ENCODE measurements around the gene TNFRSF11A.

TNFRSF11A gene

DNA sequence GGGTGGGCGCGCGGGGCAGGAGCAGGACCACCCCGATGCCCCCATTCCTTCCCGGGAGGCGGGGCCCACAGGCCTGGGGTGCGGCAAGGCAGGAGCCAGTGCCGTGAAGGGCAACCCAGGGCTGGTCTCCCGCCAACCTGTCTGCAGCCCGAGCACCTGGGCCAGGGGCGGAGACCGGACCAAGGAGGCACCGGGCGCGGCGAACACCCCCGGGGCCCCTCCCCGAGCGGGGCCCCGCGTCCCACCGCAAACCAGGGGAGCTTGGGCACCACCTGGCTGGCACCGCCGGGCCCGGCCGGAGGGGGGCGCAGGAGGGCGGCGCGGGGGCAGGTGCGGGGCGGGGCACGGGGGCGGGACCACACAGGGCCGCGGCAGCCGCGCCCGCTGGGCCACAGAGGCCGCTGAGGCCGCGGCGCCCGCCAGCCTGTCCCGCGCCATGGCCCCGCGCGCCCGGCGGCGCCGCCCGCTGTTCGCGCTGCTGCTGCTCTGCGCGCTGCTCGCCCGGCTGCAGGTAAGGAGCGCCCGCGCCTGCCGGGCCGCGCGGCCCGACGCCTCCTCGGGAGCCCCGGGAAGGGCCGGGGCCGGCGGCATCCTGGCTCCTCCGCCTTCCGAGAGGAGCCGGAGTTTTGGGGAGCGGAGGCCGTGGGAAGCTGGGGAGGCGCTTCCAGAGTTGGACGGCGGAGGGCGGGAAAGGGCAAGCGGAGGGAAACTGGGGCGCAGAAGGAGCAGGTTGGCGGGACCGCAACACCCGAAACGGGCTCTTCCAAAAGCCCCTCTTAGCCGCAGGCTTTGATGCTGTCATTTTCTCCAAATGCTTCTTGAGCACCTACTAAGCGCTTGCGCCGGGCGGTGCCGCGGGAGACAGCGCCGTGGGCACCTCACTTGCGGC lies at the start of gene TNFRSF11A:
TSS of gene TNFRSF11A (plus strand) at position 394 of the 889 bp plus-strand sequence. CDS start at position 437, 43 bp downstream.
- no peak for DNase-seq

DNA sequence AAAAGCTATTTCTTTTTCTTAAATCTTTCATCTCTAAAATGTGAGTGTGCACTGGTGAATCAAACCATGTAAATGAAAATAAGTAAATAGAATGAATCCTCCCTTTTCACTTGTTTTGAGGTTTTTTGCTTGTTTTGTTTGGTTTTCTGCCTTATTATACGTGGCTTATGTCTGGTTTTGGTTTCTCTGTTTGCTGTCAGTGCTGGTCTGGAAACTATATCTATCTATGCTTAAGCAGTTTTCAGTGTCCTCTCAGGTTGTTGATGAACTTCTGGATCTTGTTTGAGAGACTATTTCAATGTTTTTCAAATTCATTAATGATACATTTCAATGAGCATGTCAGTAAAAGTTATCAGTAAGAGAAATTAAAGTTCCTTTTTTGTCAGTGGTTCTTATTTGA lies 48.1 kb upstream of the TNFRSF11A start:
- no peak for DNase-seq

DNA sequence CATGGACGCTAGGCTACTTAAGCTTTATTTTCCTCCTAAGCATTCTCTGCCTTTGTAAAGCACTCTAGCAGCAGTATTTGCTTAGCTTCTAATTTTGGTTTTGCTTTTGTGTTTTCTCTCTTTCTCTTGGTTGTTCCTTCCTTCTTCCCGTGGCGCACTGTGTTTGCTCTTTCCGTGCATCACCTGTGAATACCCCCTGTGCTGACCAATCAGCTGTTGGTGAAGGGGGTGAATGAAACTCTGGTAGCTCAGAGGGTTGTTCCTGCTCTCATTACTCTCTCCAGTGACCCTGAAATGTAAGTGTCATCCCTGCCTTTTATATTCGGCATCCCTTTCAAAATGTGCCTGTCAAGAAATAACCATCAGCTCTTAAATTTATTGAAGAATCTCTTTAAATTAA lies 45.5 kb upstream of the TNFRSF11A start:
- DNase-seq, result no peak

DNA sequence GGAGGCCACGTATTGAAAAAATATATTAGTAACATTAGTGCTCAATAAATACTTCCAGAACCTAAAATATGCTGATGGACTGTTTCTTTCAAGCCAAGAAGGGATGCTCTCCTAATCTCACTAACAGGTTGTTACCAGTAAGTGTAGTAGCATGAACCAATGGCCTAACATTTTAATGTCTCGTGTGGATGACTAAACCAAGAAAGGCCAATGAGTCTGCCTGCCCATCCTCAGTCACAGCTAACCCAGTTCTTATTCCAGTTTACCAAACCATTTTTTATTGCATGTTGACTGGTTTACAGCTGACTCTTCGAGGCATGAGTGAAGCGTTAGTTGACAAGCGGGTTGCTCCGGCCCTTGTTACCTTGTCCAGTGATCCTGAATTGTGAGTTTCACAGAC lies 45.1 kb upstream of the TNFRSF11A start:
- DNase-seq, result no peak

DNA sequence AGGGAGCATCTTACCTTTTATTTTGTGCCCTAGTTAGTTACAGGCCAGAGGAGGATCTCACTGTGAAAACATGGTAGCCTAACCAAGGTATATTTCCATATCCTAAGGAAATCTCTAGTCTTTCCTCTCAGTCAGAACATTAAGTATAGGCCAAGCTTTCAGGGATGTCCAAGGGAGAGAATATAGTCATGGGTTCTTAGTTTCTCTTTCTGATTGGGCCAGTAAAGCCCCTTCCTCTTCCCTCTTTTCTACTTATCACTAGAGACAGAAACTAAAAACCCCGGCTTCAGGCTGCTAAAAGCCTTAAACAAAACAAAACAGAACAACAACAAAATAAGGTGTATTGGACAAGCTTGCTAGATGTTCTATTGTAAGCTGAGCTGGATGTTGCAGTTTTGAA lies 44.3 kb upstream of the TNFRSF11A start:
- DNase-seq, result no peak

DNA sequence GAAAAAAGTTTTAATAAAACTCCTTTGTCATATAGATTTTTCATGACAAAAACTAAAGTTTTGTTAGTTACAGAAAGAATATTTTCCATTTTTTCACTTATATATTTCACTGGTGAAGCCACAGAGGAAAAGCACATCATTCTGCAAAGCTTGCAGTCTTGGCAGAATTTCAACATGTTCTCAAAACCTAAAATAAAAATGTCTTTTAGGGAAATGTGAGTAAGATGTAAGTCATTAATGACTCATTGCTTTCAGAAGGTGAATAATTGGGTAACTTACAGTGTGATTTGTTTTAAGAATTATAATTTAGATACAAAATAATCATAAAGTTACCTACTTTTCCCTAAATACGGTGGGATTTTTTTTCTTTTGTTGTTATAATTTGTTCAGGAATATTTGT lies 43.4 kb upstream of the TNFRSF11A start:
- DNase-seq, result no peak

DNA sequence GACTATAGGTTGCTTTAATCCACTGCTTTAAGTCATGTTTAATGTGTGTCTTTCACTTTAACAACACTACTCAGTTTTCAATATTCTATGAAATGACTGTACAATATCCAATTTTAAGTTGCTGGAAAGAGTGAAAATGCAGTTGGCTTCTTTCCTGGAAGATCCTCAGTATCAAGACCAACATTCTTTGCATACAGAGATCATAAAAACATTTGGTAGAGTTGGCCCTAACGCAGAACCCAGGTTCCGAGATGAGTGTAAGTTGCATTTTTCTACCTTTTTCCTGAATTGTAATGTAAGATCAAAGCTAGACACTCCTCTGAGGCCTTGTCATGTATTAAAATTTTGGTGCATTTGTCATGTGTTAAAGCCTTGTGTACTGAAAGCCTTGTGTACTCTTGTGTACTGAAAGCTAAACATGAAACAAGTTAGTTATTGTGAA lies 42.9 kb upstream of the TNFRSF11A start:
- DNase-seq, result no peak

DNA sequence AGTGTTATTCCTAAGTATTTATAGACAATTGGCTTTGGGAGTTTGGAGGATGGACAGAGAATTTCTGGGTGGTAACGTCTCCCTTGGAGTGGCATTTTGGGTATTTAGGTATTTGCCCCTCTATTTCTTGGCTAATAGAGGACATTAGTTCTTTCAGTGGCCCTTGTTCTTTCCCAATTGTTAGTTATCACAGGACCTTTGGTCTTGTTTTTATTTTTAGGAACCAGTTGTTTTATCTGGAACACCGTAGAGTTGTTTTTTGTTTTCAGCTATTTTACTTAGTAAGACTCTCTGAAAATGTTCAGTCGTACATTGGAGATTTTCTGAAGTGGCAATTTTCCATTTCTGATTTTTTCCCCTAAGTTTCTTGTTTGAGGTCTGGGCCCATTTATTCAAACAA lies 40.5 kb upstream of the TNFRSF11A start:
- DNase-seq, result no peak

DNA sequence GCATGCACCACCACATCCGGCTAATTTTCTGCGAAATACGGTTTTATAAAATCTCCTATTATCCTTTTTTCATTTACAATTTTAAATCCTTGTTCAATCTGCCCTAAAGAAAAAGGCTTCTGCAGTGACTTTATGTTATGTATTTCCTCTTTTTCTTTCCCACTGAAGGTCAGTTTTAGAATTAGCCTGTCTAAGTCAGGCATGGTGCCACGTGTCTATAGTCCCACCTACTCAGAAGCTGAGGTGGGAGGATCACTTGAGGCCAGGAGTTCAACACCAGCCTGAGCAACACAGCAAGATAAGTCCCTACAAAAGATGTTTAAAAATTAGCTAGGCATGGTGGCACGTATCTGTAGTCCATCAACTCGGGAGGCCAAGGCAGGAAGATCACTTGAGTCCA lies 39.8 kb upstream of the TNFRSF11A start:
- DNase-seq, result no peak

DNA sequence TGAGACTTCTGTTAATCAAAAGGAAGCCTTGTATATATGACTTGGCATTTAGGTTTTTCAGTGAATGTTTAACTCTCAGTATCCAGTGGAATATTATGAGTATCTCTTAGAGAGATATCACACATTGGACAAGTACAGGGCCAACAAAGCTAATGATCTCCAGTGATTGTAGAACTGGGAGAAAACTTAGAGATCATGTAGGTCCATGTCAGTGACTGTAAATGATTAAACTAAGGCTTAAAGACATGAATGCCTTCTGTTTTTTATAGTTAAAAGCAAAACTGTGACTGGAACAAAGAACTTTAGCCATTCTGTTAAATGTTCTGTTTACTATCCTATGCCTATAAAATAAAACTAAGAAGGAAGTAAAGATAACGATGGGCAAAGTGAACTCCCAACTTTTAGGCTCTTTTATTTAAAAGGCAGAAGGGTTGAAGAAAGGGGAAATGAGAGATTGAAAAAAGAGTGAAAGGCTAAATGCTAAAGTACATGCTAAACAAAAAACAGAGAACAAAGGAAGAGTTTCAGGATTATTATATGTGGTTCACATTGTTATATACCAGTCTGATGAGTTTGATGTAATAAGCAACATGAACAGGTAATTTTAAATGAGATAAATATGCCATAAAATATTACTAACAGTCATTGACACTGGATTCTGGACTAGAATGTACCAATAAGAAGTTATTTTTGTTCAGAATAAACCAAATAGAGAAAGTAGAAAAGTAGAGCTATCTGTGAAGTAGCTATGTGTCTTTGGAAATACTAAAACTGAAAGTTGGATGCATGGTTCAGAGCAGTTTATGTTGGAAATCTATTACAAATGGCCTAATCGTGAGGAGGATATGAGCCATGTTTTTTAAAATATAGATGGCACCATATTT lies 37.1 kb upstream of the TNFRSF11A start:
- DNase-seq, result no peak

DNA sequence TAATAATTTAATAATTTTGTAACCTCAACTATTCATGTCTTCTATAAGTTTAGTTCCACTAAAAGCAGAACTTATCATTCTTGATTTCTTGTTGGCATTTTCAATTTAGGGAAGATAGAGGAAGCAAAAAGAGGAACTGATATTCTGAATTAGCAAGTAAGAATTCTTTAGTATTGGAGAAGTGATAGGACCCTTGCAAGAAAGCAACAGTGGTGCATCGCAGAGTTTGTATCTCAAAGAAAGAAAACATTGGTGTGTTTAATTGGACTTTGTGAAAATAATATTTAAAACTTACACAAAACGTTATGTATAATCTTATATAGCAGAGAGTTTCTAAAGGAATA lies 36.5 kb upstream of the TNFRSF11A start:
- no peak for DNase-seq

DNA sequence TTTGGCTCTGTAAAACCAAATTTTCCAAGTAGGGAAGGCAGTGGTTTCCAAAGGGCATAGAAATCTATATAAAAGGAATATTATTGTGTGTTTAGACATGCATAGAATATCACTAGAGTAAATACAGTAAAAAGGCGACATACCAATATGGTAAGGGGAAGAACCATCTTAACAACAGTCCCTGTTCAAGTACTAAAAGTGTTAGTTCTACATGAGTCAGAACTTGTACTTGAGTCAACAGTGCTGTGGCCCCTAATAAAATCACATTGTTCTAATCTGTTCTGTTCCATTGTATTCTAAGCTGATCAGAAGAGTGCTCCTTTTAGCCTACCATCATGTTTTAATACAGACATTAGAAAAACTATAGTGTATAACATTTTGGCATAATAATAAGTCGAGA lies 36.1 kb upstream of the TNFRSF11A start:
- DNase-seq, result no peak

DNA sequence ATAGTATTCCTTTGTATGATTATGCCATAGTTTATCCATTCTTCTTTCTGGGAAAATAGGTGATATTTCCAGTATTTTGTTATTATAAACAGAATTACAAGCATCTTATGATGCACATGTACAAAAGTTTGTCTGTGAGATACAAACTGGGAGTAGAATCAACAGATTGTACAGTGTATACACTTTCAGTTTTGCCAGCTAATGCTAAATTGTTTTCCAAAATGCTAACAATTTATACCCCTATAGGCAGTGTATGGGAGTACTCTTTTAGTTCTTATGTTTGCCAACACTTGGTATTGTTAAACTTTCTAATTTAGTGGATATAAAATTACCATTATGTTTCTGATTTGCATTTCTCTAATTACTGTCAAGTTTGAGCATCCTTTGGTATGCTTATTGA lies 31.0 kb upstream of the TNFRSF11A start:
- DNase-seq, result no peak

DNA sequence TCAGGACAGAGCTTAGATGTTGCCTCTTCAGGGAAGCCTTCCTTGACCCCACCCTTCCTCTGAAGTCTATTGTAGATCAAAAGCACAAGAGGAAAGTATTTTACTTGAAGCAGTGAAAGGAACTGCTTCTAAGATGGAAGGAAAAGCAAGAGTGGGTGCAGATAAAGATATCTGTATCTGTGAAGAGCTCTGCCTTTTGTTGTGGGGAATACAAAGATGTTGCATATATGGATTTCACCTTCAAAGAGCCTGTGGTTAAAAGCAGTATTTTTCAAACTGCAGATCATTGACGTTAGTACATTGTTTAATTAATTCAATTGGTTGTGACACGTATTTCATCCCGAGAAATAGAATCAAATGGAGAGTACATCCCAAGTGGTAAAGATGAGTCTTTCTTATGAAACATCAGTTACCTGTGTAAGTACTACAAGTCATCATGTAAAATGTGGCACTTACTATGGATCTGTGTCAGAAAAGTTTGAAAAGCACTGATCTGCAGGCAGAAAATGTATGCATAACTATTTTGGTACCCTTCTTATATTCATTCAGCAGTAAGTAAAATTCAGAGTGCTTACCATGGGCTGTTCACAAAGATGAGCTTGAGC lies 24.6 kb upstream of the TNFRSF11A start:
- DNase-seq, result no peak

DNA sequence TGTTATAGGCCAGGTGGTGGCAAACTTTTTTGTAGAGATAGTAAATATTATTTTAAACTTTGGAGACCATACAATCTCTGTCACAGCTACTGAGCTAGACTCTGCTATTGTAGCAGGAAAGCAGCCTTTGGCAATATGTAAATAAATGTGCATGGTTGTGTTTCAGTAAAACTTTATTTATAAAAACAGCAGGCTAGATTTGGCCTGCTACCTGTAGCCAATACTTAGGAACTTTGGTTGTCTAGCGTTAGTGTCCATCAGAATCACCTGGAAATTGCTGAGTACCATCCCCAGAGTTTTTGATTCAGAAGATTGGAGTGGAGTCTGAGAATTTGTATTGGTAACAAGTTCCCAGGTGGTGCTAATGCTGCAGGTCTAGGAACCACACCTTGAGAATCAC lies 23.8 kb upstream of the TNFRSF11A start:
- DNase-seq, result no peak

DNA sequence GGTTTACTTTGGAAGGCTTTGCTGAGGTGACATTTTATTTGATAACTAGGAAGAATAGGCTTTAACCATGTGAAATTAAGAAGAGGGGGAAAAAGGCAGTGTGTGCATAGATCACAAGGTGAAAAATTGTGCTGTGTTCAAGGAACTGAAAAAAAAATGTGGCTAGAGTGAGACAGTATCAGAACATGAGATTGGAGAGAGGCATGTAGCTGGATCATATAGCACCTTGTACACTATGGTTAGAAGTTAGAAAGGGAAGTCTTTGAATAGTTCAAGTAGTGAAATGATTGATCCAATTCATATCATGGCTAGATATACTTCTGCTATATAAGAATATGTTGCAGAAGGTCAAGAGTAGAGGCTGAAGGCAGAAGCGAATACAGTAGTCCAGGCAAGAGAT lies 12.3 kb upstream of the TNFRSF11A start:
- no peak for DNase-seq

DNA sequence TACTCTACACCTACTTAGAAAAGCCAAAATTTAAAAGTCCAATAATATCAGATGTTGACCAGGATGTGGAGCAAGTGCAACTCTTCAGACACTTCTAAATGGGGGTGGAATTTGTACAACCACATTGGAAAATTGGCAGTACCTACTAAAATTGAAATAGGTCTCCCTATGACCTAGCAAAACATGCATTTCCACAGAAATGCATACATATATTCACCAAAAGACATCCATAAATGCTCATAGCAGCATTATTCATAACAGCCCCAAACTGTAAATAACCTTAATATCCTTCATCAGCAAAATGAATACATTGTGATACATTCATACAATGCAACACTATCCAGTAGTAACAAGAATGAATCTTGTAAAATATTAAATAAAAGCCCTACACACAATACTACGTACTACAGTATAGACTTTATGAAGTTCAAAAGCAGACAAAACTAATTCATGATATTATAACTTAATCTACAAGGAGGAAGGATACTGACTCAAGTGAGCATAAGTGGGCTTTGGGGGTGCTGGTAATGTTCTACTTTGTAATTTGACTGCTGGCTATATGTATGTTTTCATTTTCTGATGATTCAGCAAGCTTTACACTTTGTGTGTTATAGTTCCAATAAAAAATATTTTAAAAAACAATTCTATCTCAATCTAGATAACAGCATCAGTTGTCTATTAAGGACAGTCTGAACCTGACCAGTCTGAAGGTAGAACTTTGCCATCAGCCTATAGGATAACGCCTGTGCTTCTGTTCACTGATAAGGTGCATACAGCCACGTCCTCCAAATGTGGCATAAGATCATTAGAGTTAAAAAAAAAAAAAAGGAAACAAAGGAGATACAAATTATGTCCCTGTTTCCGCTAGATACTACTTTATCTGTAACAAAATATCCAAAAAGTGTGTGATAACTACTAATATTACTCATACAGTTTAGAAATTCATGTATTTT lies 6.6 kb upstream of the TNFRSF11A start:
- DNase-seq, result no peak

DNA sequence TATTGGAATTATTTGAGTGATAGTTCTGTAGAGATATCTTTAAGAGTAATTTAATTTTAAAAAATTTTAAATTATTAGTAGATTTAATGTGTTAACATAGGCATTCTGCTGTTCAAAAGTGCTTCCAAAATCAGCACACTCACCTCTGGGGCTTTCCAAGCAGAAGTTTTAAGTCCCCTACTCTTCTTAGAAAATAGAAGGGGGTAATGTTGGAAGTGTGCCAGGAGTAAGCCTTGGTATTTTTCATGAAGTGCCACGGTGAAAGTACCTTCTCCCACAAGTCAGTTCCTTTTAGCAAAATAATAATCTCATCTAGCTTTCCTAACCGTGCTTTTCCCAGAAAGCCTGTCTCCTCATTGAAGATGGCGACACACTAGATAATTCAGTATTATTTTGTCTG lies 3.9 kb upstream of the TNFRSF11A start:
- DNase-seq, result no peak

DNA sequence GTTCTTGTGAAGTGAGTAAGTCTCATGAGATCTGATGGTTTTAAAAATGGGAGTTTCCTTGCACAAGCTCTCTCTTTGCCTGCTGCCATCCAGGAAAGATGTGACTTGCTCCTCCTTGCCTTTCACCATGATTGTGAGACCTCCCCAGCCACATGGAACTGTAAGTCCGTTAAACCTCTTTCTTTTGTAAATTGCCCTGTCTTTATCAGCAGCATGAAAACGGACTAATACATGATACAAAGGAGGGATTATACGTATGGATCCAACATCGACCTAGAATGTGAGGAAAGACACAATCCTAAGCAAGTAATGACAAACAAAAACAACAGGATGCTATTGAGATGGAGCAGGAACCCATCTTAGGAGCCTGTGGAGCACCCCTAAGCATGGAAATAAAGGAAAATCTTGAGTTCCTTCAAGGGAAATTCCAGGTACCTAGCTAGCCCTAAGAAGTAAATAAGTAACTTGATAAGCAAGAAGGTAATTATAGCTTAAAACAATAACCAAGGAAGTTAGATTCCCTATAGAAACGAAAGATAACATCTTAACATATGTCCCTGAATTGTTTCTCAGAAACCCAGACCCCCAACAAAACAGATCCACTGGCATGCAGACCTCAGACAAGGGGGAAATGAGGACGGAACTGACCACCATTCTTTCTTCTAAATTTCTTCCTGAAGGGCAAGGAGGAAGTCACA lies 1.5 kb upstream of the TNFRSF11A start:
- no peak for DNase-seq

DNA sequence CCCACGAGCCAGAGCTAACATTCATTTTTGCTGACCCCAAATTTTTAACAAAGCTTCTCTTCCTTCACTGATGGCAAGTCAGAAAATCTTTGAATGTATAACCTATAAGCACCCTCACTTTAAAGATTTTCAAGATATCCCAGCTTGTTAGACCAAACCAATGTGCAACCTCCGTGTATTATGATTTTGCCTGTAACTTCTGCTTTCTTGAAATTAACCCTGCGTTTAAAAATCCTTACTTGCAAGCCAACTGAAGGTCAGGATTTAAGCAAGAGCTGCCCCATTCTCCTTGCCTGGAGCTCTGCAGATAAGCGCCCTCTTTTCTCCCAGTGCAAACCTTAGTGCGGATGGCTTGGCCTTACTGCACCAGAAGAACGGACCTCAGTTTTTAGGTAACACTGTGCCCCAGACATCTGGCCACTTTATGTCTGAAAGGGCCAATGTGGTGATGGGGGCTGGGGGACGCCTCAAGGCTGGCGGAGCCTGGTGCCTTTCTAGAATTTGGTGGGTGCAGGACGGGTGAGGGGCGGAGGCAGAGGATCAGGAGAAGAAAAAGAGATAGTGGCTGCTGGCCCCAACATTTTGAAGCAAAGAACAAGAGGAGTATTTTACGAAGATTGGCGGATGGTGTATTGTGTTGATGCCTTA lies 805 bp upstream of the TNFRSF11A start:
- DNase-seq, result no peak
